ENCODE data around the gene HES7. TPM values are rescaled to one million over a fixed set of nuclear protein-coding genes. Genes with fewer than 3 reads are reported as not detected.

The HES7 gene
- total RNA-seq, 1 donor from 2014 or later, result 0.46 TPM

DNA sequence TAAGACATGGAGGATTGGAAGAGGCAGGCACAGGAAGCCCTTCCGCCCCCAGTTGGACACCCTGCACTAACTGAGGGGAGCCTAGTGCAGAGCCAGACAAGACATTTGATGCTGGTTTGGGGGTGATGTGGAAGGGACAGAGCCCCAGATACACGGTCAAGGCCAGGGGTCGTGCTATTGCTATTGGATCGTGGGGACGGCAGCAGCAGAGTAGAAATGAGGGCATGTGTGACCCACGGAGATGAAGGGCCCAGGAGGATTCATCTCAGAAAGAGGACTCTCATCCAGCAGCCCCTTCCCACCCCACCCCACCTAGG lies 40.9 kb upstream of the HES7 start:
- no peak for DNase-seq (ENCODE audit: extremely low spot score, unreplicated experiment)
- H3K36me3 Mint-ChIP-seq, result no peaks in the 10 kb centered on the region
- H3K4me1 Mint-ChIP-seq (ENCODE audit: unreplicated experiment), result peaks cover 20% of the 10 kb centered on the region
- no peaks in the 10 kb centered on the region for H3K27me3 Mint-ChIP-seq
- TF ChIP-seq, protein P1, sequence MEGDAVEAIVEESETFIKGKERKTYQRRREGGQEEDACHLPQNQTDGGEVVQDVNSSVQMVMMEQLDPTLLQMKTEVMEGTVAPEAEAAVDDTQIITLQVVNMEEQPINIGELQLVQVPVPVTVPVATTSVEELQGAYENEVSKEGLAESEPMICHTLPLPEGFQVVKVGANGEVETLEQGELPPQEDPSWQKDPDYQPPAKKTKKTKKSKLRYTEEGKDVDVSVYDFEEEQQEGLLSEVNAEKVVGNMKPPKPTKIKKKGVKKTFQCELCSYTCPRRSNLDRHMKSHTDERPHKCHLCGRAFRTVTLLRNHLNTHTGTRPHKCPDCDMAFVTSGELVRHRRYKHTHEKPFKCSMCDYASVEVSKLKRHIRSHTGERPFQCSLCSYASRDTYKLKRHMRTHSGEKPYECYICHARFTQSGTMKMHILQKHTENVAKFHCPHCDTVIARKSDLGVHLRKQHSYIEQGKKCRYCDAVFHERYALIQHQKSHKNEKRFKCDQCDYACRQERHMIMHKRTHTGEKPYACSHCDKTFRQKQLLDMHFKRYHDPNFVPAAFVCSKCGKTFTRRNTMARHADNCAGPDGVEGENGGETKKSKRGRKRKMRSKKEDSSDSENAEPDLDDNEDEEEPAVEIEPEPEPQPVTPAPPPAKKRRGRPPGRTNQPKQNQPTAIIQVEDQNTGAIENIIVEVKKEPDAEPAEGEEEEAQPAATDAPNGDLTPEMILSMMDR (conservative IDR thresholded peaks at IDR 0.05), result no peak
- H3K9me3 Mint-ChIP-seq, result no peaks in the 10 kb centered on the region
- peak overlapping the region; percentile 92 for H3K27ac Mint-ChIP-seq
- H3K4me3 Mint-ChIP-seq, result peak overlapping the region; percentile 92

DNA sequence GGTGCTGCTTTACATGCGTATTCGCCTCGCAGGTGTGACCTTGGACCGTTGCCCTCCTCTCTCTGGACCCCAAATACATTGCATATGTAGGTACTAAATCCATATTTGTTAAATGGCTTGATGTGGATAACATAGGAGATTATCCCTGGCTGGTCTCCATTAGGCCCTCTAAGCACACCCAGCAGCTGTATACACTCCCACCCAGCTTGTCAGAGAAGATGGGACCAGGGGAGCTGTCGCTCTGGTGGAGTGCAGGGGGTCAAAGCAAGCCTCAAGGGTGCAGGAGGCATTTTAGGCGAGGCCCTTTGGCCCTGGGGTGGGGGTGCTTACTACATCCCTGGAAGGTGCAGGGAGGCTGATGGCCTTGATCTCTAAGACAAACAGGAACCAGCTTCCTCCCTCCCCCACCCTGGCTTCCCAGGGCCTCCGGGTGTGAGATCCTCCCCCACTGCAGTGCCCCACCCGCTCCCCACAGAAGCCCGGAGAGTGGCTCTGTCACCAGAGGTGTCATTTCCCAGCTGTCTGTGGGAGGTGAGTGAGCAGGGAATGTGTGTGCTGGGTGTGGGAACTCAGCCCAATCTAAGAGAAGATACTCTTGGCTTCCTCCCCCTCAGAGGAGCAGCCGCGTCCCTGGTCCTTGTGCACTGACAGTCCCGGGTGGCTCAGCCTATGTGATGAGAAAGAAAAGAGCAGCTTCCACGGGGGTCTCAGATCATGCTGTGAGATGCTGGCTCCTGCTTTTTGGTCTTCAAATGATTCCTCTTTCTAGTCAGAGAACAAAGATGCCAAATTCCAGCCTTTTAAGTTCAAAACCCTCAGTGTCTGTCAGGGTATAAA lies 40.3 kb upstream of the HES7 start:
- peaks cover 20% of the 10 kb centered on the region for H3K4me1 Mint-ChIP-seq (ENCODE audit: unreplicated experiment)
- peak overlapping the region; percentile 92 for H3K27ac Mint-ChIP-seq
- no peaks in the 10 kb centered on the region for H3K27me3 Mint-ChIP-seq
- TF ChIP-seq, protein P1 (conservative IDR thresholded peaks at IDR 0.05), result no peak
- H3K9me3 Mint-ChIP-seq, result no peaks in the 10 kb centered on the region
- no peak for DNase-seq (ENCODE audit: extremely low spot score, unreplicated experiment)
- no peaks in the 10 kb centered on the region for H3K36me3 Mint-ChIP-seq
- peak overlapping the region; percentile 92 for H3K4me3 Mint-ChIP-seq

DNA sequence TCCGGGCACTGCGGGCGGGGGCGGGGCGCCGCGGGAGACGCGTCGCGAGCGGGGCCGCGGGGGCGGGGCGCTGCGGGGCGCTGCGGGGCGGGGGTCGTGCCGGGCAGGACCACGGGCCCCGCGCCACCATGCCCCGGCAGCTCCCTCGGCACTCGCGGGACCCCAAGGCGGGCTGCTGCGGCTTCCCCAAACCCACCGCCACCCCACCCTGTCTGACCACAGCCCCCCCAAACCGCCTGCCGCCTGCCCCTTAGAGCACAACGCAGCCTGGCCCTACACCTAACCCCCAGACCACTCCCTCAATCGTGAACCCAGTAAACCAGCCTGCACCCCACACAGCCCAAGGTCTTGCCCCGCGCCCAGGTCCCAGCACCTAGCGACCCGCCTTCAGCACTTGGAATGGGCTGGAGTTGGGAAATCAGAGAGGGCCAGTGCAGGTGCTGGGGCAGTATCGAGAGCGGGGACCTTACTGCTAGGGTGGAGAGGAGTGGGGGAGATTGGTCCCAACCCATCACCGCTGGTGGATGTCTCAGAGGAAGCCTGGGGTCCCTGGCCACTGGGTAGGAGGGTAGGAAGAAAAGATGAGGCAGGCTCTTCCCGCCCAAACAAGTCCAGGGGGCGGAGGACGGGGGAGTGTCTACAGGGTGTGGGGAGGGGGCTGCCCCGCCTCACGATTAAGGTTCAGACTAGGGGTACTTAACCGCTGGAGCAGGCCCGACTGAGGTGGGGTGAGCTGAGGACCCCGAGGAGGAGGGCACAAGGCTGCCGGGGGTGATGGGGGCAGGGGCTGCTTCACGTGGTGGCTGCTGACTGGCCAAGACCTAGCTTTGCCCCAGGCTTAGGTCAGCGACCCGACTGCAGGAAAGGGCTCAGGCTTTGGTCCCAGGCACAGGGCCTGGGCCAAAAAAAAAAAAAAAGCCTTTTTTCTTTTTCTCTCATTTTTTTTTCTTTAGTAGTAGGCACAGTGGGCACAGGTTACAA lies 39.4 kb upstream of the HES7 start:
- Mint-ChIP-seq H3K9me3 (no peaks in the 10 kb centered on the region), H3K27ac (peak overlapping the region; percentile 92), H3K27me3 (no peaks in the 10 kb centered on the region), H3K4me1 (ENCODE audit: unreplicated experiment) (peaks cover 20% of the 10 kb centered on the region), H3K36me3 (peaks cover 6% of the 10 kb centered on the region), H3K4me3 (peak overlapping the region; percentile 92)
- no peak for DNase-seq (ENCODE audit: extremely low spot score, unreplicated experiment)
- TF ChIP-seq, protein P1 (conservative IDR thresholded peaks at IDR 0.05), result no peak

DNA sequence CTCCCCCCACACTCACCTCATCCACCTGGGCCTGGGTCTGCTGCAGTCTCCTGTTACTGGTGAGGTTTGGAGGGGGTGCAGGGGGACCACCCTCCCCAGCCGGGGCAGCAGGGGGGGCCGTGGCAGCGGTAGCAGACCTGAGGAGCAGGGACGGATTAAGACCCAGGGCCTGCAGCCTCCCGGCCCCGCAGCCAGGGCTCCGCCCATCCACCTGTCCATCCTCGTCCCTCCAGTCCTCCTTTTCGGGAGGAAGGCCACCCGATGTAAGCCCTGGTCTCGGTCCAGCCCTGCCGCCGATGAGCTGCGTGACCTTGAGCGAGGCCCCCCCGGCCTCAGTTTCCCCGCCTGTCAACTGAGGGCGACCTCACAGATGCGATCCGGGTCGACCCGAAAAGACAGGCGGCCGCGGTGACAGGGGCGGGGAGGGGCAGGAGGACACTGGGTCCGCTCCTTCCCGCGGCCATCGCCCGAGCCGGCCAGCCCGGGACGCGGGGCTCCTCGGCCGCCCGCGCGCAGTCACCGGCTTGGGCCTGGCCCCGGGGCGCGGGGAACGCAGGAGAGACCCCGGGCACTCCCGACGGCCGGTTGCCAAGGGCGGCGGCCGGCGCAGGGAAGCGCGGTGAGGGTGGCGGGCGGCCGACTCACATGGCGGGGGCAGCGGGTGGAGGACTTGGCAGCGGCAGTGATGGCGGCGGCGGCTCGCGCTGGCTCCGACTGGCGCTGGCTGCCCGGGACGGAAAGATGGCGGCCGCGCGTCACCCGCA lies 38.5 kb upstream of the HES7 start, which contains the start of gene VAMP2:
VAMP2 (minus strand) TSS at position 716 of the 764 bp plus-strand sequence; CDS start at position 647, 69 bp downstream.
- DNase-seq (ENCODE audit: extremely low spot score, unreplicated experiment), result peak; percentile 89
- H3K36me3 Mint-ChIP-seq, result peaks cover 6% of the 10 kb centered on the region

More for the DNA sequence above, 38.5 kb upstream of the HES7 start, which contains the start of gene VAMP2:
- no peaks in the 10 kb centered on the region for H3K9me3 Mint-ChIP-seq
- H3K27ac Mint-ChIP-seq, result peak within 1 kb of the TSS; percentile 92
- TF ChIP-seq, protein P1 (conservative IDR thresholded peaks at IDR 0.05), result peak; percentile 31
- peak within 1 kb of the TSS; percentile 92 for H3K4me3 Mint-ChIP-seq
- no peaks in the 10 kb centered on the region for H3K27me3 Mint-ChIP-seq
- H3K4me1 Mint-ChIP-seq (ENCODE audit: unreplicated experiment), result peaks cover 20% of the 10 kb centered on the region

Measured in type B pancreatic cell (in vitro differentiated cells).